MCF 10A (cell line): ENCODE data around the gene IL10. TPM values are rescaled to one million over a fixed set of nuclear protein-coding genes. Genes with fewer than 3 reads are reported as not detected.
"Not testable (repeated sequence)": the region's sequence is repeated elsewhere in the genome, so short reads cannot be mapped to it uniquely, and the experiment has no call there.

Experiments
- BruUV-seq: library from RNA; stranded (reverse); fragments of 400-500 nt; replicated peaks from 2 replicates; lab custom pipeline; 2021; lab: Mats Ljungman, UMichigan
- CTCF ChIA-PET: fragments of 300-600 bp; sonication (Branson Sonifier 250); formaldehyde crosslinking; extraction: SDS; loops from one replicate; lab custom pipeline; 2021; ENCODE audit warnings: antibody characterized with exemption, inconsistent platforms; lab: Yijun Ruan, JAX
- POLR2A ChIA-PET: fragments of 300-600, 350-650 bp; sonication (Branson Sonifier 250); formaldehyde crosslinking; extraction: SDS; loops from one replicate; lab custom pipeline; 2020; ENCODE audit warnings: antibody characterized with exemption, inconsistent platforms; lab: Yijun Ruan, JAX
- DNase-seq: peaks from one replicate; pipeline ENCODE4 v3.0.0-alpha.2; 2018; ENCODE audit not compliant: unreplicated experiment
- H3K27ac Mint-ChIP-seq: one replicate; pipeline ENCODE4 v1.8.0; 2022; ENCODE audit warnings: mild to moderate bottlenecking, low read depth, mixed read lengths; ENCODE audit not compliant: unreplicated experiment
- H3K27me3 Mint-ChIP-seq: one replicate; pipeline ENCODE4 v1.8.0; 2022; ENCODE audit warnings: mixed read lengths; ENCODE audit not compliant: insufficient read depth, unreplicated experiment
- H3K36me3 Mint-ChIP-seq: one replicate; pipeline ENCODE4 v1.8.0; 2022; ENCODE audit warnings: mild to moderate bottlenecking, moderate library complexity, mixed read lengths; ENCODE audit not compliant: insufficient read depth, unreplicated experiment
- H3K4me1 Mint-ChIP-seq: one replicate; pipeline ENCODE4 v1.8.0; 2022; ENCODE audit warnings: mixed read lengths; ENCODE audit not compliant: insufficient read depth, unreplicated experiment
- H3K4me3 Mint-ChIP-seq: one replicate; pipeline ENCODE4 v1.8.0; 2022; ENCODE audit warnings: mild to moderate bottlenecking, moderate library complexity, mixed read lengths; ENCODE audit not compliant: unreplicated experiment
- H3K9me3 Mint-ChIP-seq: one replicate; pipeline ENCODE4 v1.8.0; 2022; ENCODE audit warnings: mixed read lengths; ENCODE audit not compliant: unreplicated experiment
- CTCF ChIP-seq: fragments of 200-600 bp; IDR thresholded peaks from one replicate; pipeline ENCODE4 v1.8.0; 2022; ENCODE audit warnings: antibody characterized with exemption, mild to moderate bottlenecking; ENCODE audit not compliant: unreplicated experiment
- intact Hi-C: fragments of 100-400 bp; cut with micrococcal nuclease; formaldehyde crosslinking; loops from 2 replicates; pipeline ENCODE4 v1.14.1; 2022
- total RNA-seq: library from RNA; stranded (reverse); gene quantifications from 2 replicates; pipeline ENCODE4 v1.2.3, GENCODE V29; 2022

The IL10 gene
- total RNA-seq, 1 experiment from 2014 or later = not detected

- no peak overlapping the region for H3K4me3 Mint-ChIP-seq
- peaks cover 18% of the 10 kb centered on the region for H3K27me3 Mint-ChIP-seq
- intact Hi-C loops = no loop called here
- H3K27ac Mint-ChIP-seq = no peak overlapping the region
- CTCF ChIA-PET = interaction anchor here (0.6 to 3.3 kb wide), 2 partner anchors 9 to 56 kb away, joined by 3 to 9 read pairs; no protein-coding TSS in a partner anchor
- TF ChIP-seq CTCF = no peak
- no peaks in the 10 kb centered on the region for H3K36me3 Mint-ChIP-seq
- no TSS peak for BruUV-seq
- POLR2A ChIA-PET = no interaction called here
- no peaks in the 10 kb centered on the region for H3K4me1 Mint-ChIP-seq
- H3K9me3 Mint-ChIP-seq = no peaks in the 10 kb centered on the region
- DNase-seq = no peak
These were observed 10.2 kb upstream of the IL10 start for GRCh38 chr1:206782448-206782847.

- POLR2A ChIA-PET = interaction anchor here (0.6 to 1.3 kb wide), 2 partner anchors 131 to 1147 kb away, joined by 3 read pairs; no protein-coding TSS in a partner anchor
- Mint-ChIP-seq H3K4me3 (no peak overlapping the region), H3K27me3 (peaks cover 7% of the 10 kb centered on the region), H3K9me3 (no peaks in the 10 kb centered on the region), H3K36me3 (no peaks in the 10 kb centered on the region), H3K27ac (no peak overlapping the region), H3K4me1 (no peaks in the 10 kb centered on the region)
- TF ChIP-seq CTCF = no peak
- DNase-seq = no peak
- intact Hi-C loops = no loop called here
- no TSS peak for BruUV-seq
- CTCF ChIA-PET = interaction anchor here (0.6 to 1.3 kb wide), 2 partner anchors 19 to 45 kb away, joined by 3 to 5 read pairs; no protein-coding TSS in a partner anchor
These were observed 7.3 kb upstream of the IL10 start for GRCh38 chr1:206779638-206780037.

GRCh38 chr1:206778911-206779310 is 6.6 kb upstream of the IL10 start:
- H3K9me3 Mint-ChIP-seq, H3K27ac Mint-ChIP-seq, DNase-seq, H3K4me3 Mint-ChIP-seq, BruUV-seq, H3K4me1 Mint-ChIP-seq, intact Hi-C loops, H3K36me3 Mint-ChIP-seq: not testable (repeated sequence)
- H3K27me3 Mint-ChIP-seq = peaks cover 14% of the 10 kb centered on the region
- CTCF ChIA-PET = interaction anchor here (0.6 to 1.7 kb wide), 5 partner anchors 9 to 86 kb away, joined by 3 to 6 read pairs (median 5); partner anchors contain the start of gene IL20
- POLR2A ChIA-PET = interaction anchor here (0.6 to 1.4 kb wide), 3 partner anchors 25 to 131 kb away, joined by 3 to 7 read pairs (median 3); no protein-coding TSS in a partner anchor

GRCh38 chr1:206778031-206778430 is 5.7 kb upstream of the IL10 start:
- DNase-seq = no peak
- ChIA-PET CTCF (interaction anchor here (0.5 to 2.6 kb wide), 8 partner anchors 8 to 203 kb away, joined by 3 to 8 read pairs (median 4); partner anchors contain the start of gene IL20), POLR2A (interaction anchor here (0.6 to 1.8 kb wide), 4 partner anchors 10 to 1023 kb away, joined by 3 to 7 read pairs (median 4); no protein-coding TSS in a partner anchor)
- H3K4me3 Mint-ChIP-seq = no peak overlapping the region
- H3K9me3 Mint-ChIP-seq = no peaks in the 10 kb centered on the region
- no peaks in the 10 kb centered on the region for H3K4me1 Mint-ChIP-seq
- no peaks in the 10 kb centered on the region for H3K36me3 Mint-ChIP-seq
- no peak for TF ChIP-seq CTCF
- peaks cover 23% of the 10 kb centered on the region for H3K27me3 Mint-ChIP-seq
- no TSS peak for BruUV-seq
- intact Hi-C loops = no loop called here
- H3K27ac Mint-ChIP-seq = no peak overlapping the region
